GM18505 (cell line): Measurements from ENCODE around the gene CENPF.
"Not testable (repeated sequence)": the region's sequence is repeated elsewhere in the genome, so short reads cannot be mapped to it uniquely, and the experiment has no call there.

Source experiments
- ATAC-seq: cut with Tn5 transposase; IDR thresholded peaks from one replicate; pipeline ENCODE4 v1.9.1; 2021; ENCODE audit not compliant: unreplicated experiment
- POLR2A ChIP-seq: IDR thresholded peaks from 4 replicates; pipeline ENCODE4 v1.6.1; 2011; ENCODE audit warnings: borderline replicate concordance; ENCODE audit not compliant: insufficient read depth, insufficient read length; ENCODE audit errors: extremely low read depth

The CENPF gene

GRCh38 chr1:214588963-214589597 lies 13.9 kb upstream of the CENPF start:
- ATAC-seq = no peak
- no peak for TF ChIP-seq POLR2A

- ATAC-seq = no peak
- no peak for TF ChIP-seq POLR2A
Observed at GRCh38 chr1:214590696-214591095, 12.3 kb upstream of the CENPF start.

- ATAC-seq = not testable (repeated sequence)
Observed at GRCh38 chr1:214591918-214592317, 11.1 kb upstream of the CENPF start.

DNA sequence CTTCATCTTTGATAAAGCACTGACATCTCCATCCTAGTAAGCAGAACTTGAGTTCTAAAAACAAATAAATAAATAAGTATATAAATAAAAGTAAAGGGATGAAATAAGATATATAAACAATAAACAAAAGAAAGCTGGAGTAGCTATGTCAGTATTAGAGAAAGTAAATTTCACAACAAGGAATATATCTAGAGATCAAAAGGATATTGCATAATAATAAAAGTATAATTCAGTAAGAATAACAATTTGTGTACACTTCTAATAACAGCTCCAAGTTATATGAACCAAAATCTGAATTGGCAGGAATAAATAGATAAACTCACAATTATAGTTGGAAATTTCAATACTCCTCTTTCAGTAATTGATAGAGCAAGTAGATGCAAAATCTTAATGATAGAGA lies 9.8 kb upstream of the CENPF start:
- no peak for ATAC-seq
- no peak for TF ChIP-seq POLR2A

- no peak for ATAC-seq
- TF ChIP-seq POLR2A = no peak
Observed at GRCh38 chr1:214603819-214604252, 841 bp downstream of the CENPF start.

- TF ChIP-seq POLR2A = no peak
Observed at GRCh38 chr1:214604523-214604922, 1.5 kb downstream of the CENPF start.

GRCh38 chr1:214605484-214605883 lies 2.5 kb downstream of the CENPF start:
- not testable (repeated sequence) for ATAC-seq

More at GRCh38 chr1:214604523-214604922, 1.5 kb downstream of the CENPF start:
- no peak for ATAC-seq

DNA sequence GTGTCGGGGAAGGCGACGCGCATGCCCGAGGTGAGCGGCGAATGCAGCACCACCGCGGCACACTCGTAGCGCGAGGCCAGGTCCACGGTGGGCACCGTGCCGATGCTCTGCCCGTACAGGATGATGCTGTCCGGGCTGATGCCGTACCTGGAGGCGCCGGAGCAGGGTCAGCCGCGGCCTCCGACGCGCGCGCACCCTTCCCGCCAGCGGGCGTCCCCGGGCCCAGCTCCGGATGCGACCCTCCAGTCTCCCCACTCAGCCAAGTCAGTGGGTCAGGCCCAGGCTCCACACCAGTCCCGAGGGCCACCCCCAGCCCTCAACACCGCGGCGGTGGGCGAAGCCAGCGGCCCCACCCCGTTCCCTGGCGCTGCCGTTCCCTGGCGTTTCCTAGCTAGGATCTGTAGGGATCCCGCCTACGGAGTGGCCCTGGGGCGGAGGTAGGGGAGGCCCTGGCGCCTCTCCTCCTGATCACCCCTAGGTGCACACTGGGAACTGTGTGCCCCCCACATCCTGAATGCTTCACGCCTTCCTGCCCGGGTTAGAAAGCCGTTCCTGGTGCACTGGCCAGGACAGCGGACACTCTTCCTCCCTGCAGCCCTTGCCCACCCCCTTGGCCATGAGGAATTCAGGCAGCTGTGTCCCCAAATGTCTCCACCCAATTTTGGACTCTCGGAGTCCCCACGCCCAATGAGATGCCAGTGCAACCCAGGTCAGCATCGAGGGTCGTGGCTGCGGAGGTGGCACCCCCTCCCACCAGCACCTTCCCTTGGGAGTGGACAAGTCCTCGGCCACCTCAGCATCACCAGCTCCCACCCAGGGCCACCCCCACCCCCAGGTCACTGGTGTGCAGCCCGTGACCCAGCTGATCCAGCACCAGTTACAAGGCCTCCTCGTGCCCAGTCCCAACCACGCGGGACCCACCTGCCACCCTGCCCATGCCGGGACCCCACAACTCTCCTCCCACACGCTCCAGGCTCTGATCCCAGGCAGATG lies 3.2 kb downstream of the CENPF start:
- ATAC-seq = not testable (repeated sequence)

- ATAC-seq = not testable (repeated sequence)
Observed at GRCh38 chr1:214607492-214608215, 4.7 kb downstream of the CENPF start.

DNA sequence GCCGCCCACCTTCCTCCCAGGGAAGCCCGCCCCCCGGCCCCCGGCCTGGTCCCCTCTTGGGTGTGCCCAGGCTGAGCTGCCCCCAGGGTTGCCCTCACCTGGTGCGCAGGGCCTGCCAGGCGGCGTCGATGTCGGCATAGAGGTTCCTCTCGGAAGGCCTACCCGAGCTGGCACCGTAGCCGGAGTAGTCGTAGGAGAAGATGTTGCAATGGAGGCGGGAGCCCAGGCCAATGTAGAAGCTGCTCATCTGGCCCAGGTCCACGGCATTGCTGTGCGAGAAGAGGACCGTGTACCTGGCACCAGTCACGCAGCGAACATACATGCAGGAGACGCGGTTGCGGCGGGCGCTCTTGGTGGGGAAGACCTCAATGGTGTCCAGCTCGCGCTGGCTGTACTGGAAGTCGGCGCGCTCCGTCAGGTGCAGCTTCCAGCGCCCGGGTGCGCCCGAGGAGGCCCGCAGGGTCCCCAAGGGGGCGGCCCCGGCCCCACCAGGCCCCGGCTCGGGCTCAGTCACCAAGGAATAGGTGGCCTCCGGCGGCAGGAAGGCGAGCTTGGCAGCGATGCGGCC lies 5.3 kb downstream of the CENPF start:
- ATAC-seq = not testable (repeated sequence)

DNA sequence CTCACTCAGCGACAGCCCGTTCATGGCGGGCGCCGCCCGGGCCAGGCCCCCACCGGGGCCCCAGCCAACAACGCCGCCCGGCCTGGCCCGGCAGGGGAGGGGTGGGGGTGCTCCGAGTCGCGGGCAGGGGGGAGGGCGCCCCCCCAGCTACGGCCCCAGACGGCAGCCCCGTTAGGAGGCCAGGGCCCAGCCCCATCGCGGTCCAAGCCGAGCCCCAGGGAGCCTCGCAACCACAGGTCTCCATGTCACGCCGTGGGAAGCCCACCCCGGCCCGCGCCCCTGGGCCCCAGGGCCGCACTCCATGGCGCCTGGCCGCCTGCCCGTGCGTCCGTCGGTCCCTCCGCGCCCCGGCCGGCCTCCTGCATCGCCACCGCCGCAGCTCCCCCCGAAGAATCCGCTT lies 5.8 kb downstream of the CENPF start:
- not testable (repeated sequence) for ATAC-seq

DNA sequence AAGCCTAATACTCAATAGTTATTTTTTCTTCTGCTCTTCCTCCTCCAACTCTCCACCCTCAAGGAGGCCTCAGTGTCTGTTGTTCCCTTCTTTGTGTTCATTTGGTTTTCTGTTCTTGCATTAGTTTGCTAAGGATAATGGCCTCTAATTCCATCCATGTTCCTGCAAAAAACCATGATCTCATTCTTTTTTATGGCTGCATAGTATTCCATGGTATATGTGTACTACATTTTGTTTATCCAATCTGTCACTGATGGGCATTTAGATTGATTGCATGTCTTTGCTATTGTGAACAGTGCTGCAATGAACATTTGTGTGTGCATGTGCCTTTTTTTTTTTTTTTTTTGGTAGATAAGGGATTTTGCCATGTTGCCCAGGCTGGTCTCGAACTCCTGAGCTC lies 6.7 kb downstream of the CENPF start:
- ATAC-seq = no peak
- no peak for TF ChIP-seq POLR2A

DNA sequence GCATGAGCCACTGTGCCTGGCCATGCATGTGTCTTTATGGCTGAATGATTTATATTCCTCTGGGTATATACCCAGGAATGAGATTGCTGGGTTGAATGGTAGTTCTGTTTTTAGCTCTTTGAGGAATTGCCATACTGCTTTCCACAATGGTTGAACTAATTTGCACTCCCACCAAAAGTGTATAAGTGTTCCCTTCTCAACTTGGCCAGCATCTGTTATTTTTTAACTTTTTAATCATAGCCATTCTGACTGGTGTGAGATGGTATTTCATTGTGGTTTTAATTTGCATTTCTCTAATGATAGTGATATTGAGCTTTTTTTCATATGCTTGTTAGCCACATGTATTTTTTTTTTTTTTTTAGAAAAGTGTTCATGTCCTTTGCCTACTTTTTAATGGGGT lies 7.1 kb downstream of the CENPF start:
- not testable (repeated sequence) for ATAC-seq

GRCh38 chr1:214615109-214615508 lies 12.1 kb downstream of the CENPF start:
- no peak for ATAC-seq
- TF ChIP-seq POLR2A = no peak
